Neural progenitor cell (in vitro differentiated cells): ENCODE measurements around the gene HSPA1A. TPM values are rescaled to one million over a fixed set of nuclear protein-coding genes. Genes with fewer than 3 reads are reported as not detected.
"Not testable (repeated sequence)": the region's sequence is repeated elsewhere in the genome, so short reads cannot be mapped to it uniquely, and the experiment has no call there.

Experiments
- DNase-seq: peaks from one replicate; pipeline ENCODE4 v3.0.0-alpha.2; 2016; ENCODE audit warnings: low spot score
- H2AFZ ChIP-seq: fragments of 200-600 bp; sonication (generic); replicated peaks from 2 replicates; pipeline ENCODE4 v1.6.1; 2016; ENCODE audit warnings: antibody characterized with exemption
- H3F3A ChIP-seq: fragments of 200-600 bp; sonication (generic); 2 replicates; pipeline ENCODE4 v1.6.1; 2016; ENCODE audit warnings: antibody characterized with exemption, low read depth
- H3K27ac ChIP-seq: fragments of 200-600 bp; sonication (generic); 2 replicates; pipeline ENCODE4 v1.5.1; 2016; ENCODE audit warnings: mild to moderate bottlenecking
- H3K27me3 ChIP-seq: fragments of 200-600 bp; sonication (generic); 2 replicates; pipeline ENCODE4 v1.6.1; 2016; ENCODE audit warnings: mild to moderate bottlenecking, moderate library complexity
- H3K36me3 ChIP-seq: fragments of 200-600 bp; sonication (generic); 2 replicates; pipeline ENCODE4 v1.5.1; 2016
- H3K4me1 ChIP-seq: fragments of 200-600 bp; sonication (generic); 2 replicates; pipeline ENCODE4 v1.6.1; 2016; ENCODE audit warnings: mixed run types
- H3K4me2 ChIP-seq: fragments of 200-600 bp; sonication (generic); 2 replicates; pipeline ENCODE4 v1.6.1; 2016
- H3K4me3 ChIP-seq: fragments of 200-600 bp; sonication (generic); 2 replicates; pipeline ENCODE4 v1.5.1; 2016
- H3K79me2 ChIP-seq: fragments of 200-600 bp; sonication (generic); 2 replicates; pipeline ENCODE4 v1.6.1; 2016; ENCODE audit warnings: low read depth
- H3K9ac ChIP-seq: fragments of 200-600 bp; sonication (generic); 2 replicates; pipeline ENCODE4 v1.6.1; 2016
- H3K9me3 ChIP-seq: fragments of 200-600 bp; sonication (generic); 2 replicates; pipeline ENCODE4 v1.5.1; 2016; ENCODE audit warnings: low read depth
- H4K20me1 ChIP-seq: fragments of 200-600 bp; sonication (generic); 2 replicates; pipeline ENCODE4 v1.6.1; 2016; ENCODE audit warnings: low read depth
- H3K27ac Mint-ChIP-seq: 3 replicates; pipeline ENCODE4 v1.8.0; 2021; ENCODE audit warnings: mixed read lengths
- H3K27me3 Mint-ChIP-seq: 2 replicates; pipeline ENCODE4 v1.8.0; 2022; ENCODE audit warnings: low read depth, mild to moderate bottlenecking, inconsistent platforms, moderate library complexity, mixed read lengths; ENCODE audit not compliant: insufficient read depth
- H3K36me3 Mint-ChIP-seq: 3 replicates; pipeline ENCODE4 v1.8.0; 2021; ENCODE audit warnings: mixed read lengths
- H3K4me1 Mint-ChIP-seq: 3 replicates; pipeline ENCODE4 v1.8.0; 2021; ENCODE audit warnings: mixed read lengths
- H3K4me3 Mint-ChIP-seq: 3 replicates; pipeline ENCODE4 v1.8.0; 2021; ENCODE audit warnings: mild to moderate bottlenecking, moderate library complexity, mixed read lengths
- H3K9me3 Mint-ChIP-seq: 3 replicates; pipeline ENCODE4 v1.8.0; 2020; ENCODE audit warnings: mixed read lengths
- CTCF ChIP-seq: fragments of 200-600 bp; sonication (generic); IDR thresholded peaks from 2 replicates; pipeline ENCODE4 v1.5.1; 2017; ENCODE audit warnings: antibody characterized with exemption, mild to moderate bottlenecking
- EZH2 ChIP-seq: fragments of 200-600 bp; sonication (generic); IDR thresholded peaks from 2 replicates; pipeline ENCODE4 v1.6.1; 2017; ENCODE audit warnings: antibody characterized with exemption, mild to moderate bottlenecking, moderate library complexity
- EZH2phosphoT487 ChIP-seq: fragments of 200-600 bp; sonication (generic); IDR thresholded peaks from 2 replicates; pipeline ENCODE4 v1.6.1; 2017; ENCODE audit warnings: antibody characterized with exemption
- total RNA-seq: library from RNA; depleted of rRNA; stranded (reverse); fragments of >200 nt; gene quantifications from 2 replicates; pipeline ENCODE4 v1.2.3, GENCODE V29; 2015; ENCODE audit warnings: low replicate concordance

HSPA1A gene
- total RNA-seq, 1 donor from 2014 or later: 36.0 TPM

- Histone ChIP-seq H4K20me1 (no peaks in the 10 kb centered on the region), H3K4me2 (no peak overlapping the region), H3K27me3 (no peaks in the 10 kb centered on the region), H3K27ac (no peak overlapping the region), H3K9ac (no peak overlapping the region), H3K36me3 (no peaks in the 10 kb centered on the region), H3K4me3 (no peak overlapping the region), H3K9me3 (no peaks in the 10 kb centered on the region), H2AFZ (no peak overlapping the region), H3K79me2 (no peaks in the 10 kb centered on the region), H3K4me1 (no peaks in the 10 kb centered on the region), H3F3A (peaks cover 5% of the 10 kb centered on the region)
- H3K9me3 Mint-ChIP-seq: peaks cover 10% of the 10 kb centered on the region
- no peak overlapping the region for H3K27ac Mint-ChIP-seq
- peaks cover 10% of the 10 kb centered on the region for H3K36me3 Mint-ChIP-seq
- H3K4me1 Mint-ChIP-seq: peaks cover 2% of the 10 kb centered on the region
- H3K27me3 Mint-ChIP-seq: no peaks in the 10 kb centered on the region
- no peak overlapping the region for H3K4me3 Mint-ChIP-seq
- DNase-seq: no peak
- TF ChIP-seq EZH2 (no peak), CTCF (no peak), EZH2phosphoT487 (no peak)
Measured at GRCh38 chr6:31850765-31851484, 35.6 kb downstream of the HSPA1A start.

DNA sequence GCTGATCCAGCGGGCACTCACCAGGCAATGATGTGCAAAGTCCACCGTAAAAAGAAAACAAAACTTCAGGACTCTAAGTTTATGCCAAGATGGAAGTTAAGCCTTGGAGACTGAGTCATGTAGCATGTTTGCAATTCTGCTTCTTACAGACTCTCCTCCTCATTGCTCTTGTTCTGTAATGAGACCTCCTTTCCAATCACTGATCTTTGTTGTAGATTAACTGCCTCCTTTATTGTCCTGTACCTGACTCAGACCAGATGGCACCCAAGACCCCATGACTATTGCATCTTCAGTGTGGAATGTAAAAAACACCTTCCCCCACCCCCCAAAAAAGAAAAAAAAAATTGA, 36.1 kb downstream of the HSPA1A start:
- Histone ChIP-seq H2AFZ (no peak overlapping the region), H3K9me3 (no peaks in the 10 kb centered on the region), H4K20me1 (no peaks in the 10 kb centered on the region), H3K36me3 (no peaks in the 10 kb centered on the region), H3K4me3 (no peak overlapping the region), H3K27ac (no peak overlapping the region), H3F3A (peaks cover 5% of the 10 kb centered on the region), H3K4me2 (no peak overlapping the region), H3K4me1 (no peaks in the 10 kb centered on the region), H3K27me3 (no peaks in the 10 kb centered on the region), H3K9ac (no peak overlapping the region), H3K79me2 (no peaks in the 10 kb centered on the region)
- peaks cover 2% of the 10 kb centered on the region for H3K4me1 Mint-ChIP-seq
- H3K27me3 Mint-ChIP-seq: no peaks in the 10 kb centered on the region
- H3K9me3 Mint-ChIP-seq: peaks cover 10% of the 10 kb centered on the region
- DNase-seq: no peak
- peaks cover 10% of the 10 kb centered on the region for H3K36me3 Mint-ChIP-seq
- TF ChIP-seq CTCF: no peak
- TF ChIP-seq EZH2: no peak
- no peak for TF ChIP-seq EZH2phosphoT487
- peak overlapping the region; percentile 54 for H3K27ac Mint-ChIP-seq
- no peak overlapping the region for H3K4me3 Mint-ChIP-seq

GRCh38 chr6:31851980-31852718, 36.8 kb downstream of the HSPA1A start:
- peaks cover 12% of the 10 kb centered on the region for H3K36me3 Mint-ChIP-seq
- not testable (repeated sequence) for H3K79me2 ChIP-seq, H3K4me1 ChIP-seq, H2AFZ ChIP-seq, H3K27ac Mint-ChIP-seq, H3K4me1 Mint-ChIP-seq, H3F3A ChIP-seq, DNase-seq, H3K4me2 ChIP-seq, H4K20me1 ChIP-seq, H3K27me3 ChIP-seq, H3K4me3 Mint-ChIP-seq, H3K4me3 ChIP-seq, H3K27me3 Mint-ChIP-seq, H3K9me3 ChIP-seq, H3K9ac ChIP-seq, H3K27ac ChIP-seq, H3K36me3 ChIP-seq
- peaks cover 10% of the 10 kb centered on the region for H3K9me3 Mint-ChIP-seq

DNA sequence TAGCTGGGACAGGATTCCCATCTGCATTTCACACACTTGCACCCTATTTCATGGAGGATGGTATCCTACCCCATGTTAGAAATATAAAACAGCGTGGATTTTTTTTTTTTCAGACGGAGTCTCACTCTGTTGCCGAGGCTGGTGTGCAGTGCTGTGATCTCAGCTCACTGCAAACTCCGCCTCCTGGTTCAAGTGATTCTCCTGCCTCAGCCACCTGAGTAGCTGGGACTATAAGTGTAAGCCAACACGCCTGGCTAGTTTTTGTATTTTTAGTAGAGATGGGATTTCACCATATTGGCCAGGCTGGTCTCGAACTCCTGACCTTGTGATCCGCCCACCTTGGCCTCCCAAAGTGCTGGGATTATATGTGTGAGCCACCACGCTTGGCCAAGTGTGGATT, 42.4 kb downstream of the HSPA1A start:
- H3K9me3 ChIP-seq, H3K4me1 ChIP-seq, H2AFZ ChIP-seq, H3K27me3 Mint-ChIP-seq, H3K4me1 Mint-ChIP-seq, H3K79me2 ChIP-seq, H3K4me3 ChIP-seq, H3K27ac Mint-ChIP-seq, H3F3A ChIP-seq, H4K20me1 ChIP-seq, H3K9ac ChIP-seq, H3K27ac ChIP-seq, H3K36me3 ChIP-seq, H3K27me3 ChIP-seq, H3K9me3 Mint-ChIP-seq, DNase-seq, H3K4me3 Mint-ChIP-seq, H3K4me2 ChIP-seq: not testable (repeated sequence)
- H3K36me3 Mint-ChIP-seq: peaks cover 11% of the 10 kb centered on the region
